Prostate gland (tissue), 2 donors: ENCODE measurements around the gene ANKRD40CL.

ENCODE experiments used
- POLR2A ChIP-seq: fragments of 450-650 bp; IDR thresholded peaks from one replicate; pipeline ENCODE4 v1.6.1; 2016; ENCODE audit warnings: antibody characterized with exemption, mild to moderate bottlenecking
- POLR2AphosphoS5 ChIP-seq: sonication (generic); formaldehyde crosslinking; IDR thresholded peaks from one replicate; pipeline ENCODE4 v1.6.1; 2017; ENCODE audit warnings: antibody characterized with exemption
- TF ChIP-seq, protein P1 (sequence below), 4 experiments: fragments of 200-600 bp in 2 of 4; fragments of 450-650 bp in 2 of 4; sonication (generic) in 2 of 4; IDR thresholded peaks; 1 replicate in 3 of 4; 2 replicates in 1 of 4; pipeline ENCODE4 v1.5.1; 2016 to 2019; ENCODE audit warnings: antibody characterized with exemption in 4 of 4, mild to moderate bottlenecking in 2 of 4, moderate library complexity in 2 of 4

DNA sequence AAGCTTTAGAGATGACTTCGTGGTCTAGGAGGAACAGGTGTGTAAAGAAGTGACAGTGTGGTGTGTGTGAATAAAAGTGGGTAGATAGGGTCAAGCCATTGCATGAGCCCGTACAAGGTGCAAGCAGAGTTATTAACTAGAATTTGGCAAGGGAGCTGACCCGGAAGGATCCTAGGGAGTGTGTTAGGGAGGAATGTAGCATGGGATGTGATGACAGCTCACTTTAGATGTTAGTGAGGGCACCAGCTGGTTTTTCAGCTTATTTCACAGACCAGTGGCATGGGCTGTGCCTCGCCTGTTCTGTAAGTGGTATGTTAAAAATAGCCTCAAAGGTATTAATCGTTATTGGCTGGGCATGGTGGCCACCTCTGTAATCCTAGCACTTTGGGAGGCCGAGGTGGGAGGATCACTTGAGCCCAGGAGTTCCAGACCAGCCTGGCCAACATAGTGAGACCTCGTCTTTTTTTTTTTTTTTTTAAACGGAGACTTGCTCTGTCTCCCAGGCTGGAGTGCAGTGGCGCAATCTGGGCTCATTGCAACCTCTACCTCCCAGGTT lies 8.3 kb downstream of the ANKRD40CL start:
- no peak for TF ChIP-seq POLR2AphosphoS5
- TF ChIP-seq, protein P1, sequence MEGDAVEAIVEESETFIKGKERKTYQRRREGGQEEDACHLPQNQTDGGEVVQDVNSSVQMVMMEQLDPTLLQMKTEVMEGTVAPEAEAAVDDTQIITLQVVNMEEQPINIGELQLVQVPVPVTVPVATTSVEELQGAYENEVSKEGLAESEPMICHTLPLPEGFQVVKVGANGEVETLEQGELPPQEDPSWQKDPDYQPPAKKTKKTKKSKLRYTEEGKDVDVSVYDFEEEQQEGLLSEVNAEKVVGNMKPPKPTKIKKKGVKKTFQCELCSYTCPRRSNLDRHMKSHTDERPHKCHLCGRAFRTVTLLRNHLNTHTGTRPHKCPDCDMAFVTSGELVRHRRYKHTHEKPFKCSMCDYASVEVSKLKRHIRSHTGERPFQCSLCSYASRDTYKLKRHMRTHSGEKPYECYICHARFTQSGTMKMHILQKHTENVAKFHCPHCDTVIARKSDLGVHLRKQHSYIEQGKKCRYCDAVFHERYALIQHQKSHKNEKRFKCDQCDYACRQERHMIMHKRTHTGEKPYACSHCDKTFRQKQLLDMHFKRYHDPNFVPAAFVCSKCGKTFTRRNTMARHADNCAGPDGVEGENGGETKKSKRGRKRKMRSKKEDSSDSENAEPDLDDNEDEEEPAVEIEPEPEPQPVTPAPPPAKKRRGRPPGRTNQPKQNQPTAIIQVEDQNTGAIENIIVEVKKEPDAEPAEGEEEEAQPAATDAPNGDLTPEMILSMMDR (IDR thresholded peaks at IDR 0.05) = no peak
- no peak for TF ChIP-seq POLR2A
